Esophagus squamous epithelium (tissue), 5 donors: ENCODE measurements around the gene GAB2. TPM values are rescaled to one million over a fixed set of nuclear protein-coding genes. Genes with fewer than 3 reads are reported as not detected.

Source experiments
- DNase-seq: peaks from one replicate; lab custom pipeline; 2025; lab: John Stamatoyannopoulos, UW
- H3K27ac ChIP-seq, 4 donors: fragments of 200-600 bp; sonication (generic); one replicate each; pipeline ENCODE4 v1.5.1; 2016 to 2019; ENCODE audit warnings: mild to moderate bottlenecking in 1 of 4
- H3K27me3 ChIP-seq, 4 donors: fragments of 200-600 bp; sonication (generic); 1 replicate in 3 of 4; 2 replicates in 1 of 4; pipeline versions ENCODE4 v1.5.1 to v1.6.0; 2017 to 2021; ENCODE audit warnings: antibody characterized with exemption in 1 of 4
- H3K36me3 ChIP-seq, 3 donors: fragments of 200-600 bp; sonication (generic); one replicate each; pipeline ENCODE4 v1.5.1; 2016 to 2019
- H3K4me1 ChIP-seq, 3 donors: fragments of 200-600 bp; sonication (generic); one replicate each; pipeline ENCODE4 v1.5.1; 2017 to 2019
- H3K4me3 ChIP-seq, 4 donors: fragments of 200-600 bp; sonication (generic); 1 replicate in 3 of 4; 2 replicates in 1 of 4; pipeline ENCODE4 v1.5.1; 2016 to 2019; ENCODE audit warnings: mild to moderate bottlenecking in 2 of 4, moderate library complexity in 1 of 4
- H3K9me3 ChIP-seq, 3 donors: fragments of 200-600 bp; sonication (generic); one replicate each; pipeline ENCODE4 v1.5.1; 2016 to 2019
- POLR2A ChIP-seq, 4 donors: fragments of 450-650 bp; IDR thresholded peaks; one replicate each; pipeline ENCODE4 v1.6.1; 2017; ENCODE audit warnings: antibody characterized with exemption in 4 of 4, mild to moderate bottlenecking in 4 of 4, moderate library complexity in 3 of 4
- WGBS, 2 donors: methylation state at CpG; one replicate each; pipeline ENCODE4 v1.1.5; 2018; 5-methylcytosine and 5-hydroxymethylcytosine counted together
- intact Hi-C: fragments of 100-400 bp; cut with DNase I; formaldehyde crosslinking; loops from one replicate; pipeline ENCODE4 v1.15.0; 2022
- total RNA-seq, 4 donors: library from RNA; depleted of rRNA; stranded (reverse); fragments of >200 nt; gene quantifications; one replicate each; pipeline ENCODE4 v1.1.0, GENCODE V29; 2016
- TF ChIP-seq, protein P1 (sequence below), 6 experiments: fragments of 450-650 bp in 4 of 6; fragments of 200-600 bp in 2 of 6; sonication (generic) in 2 of 6; IDR thresholded peaks; one replicate each; pipeline ENCODE4 v1.5.1; 2016 to 2019; ENCODE audit warnings: antibody characterized with exemption in 6 of 6, mild to moderate bottlenecking in 4 of 6, moderate library complexity in 4 of 6
- donor health status: DM: yes; HTN: yes; CAD: no.

The GAB2 gene
- total RNA-seq, 4 donors from 2014 or later: 4.6 to 23.7 (median 11.2) TPM

- peaks cover 0 to 2% (median 0%) of the 10 kb centered on the region in 3 donors for H3K4me1 ChIP-seq
- H3K36me3 ChIP-seq: no peaks in the 10 kb centered on the region
- DNase-seq: no peak
- intact Hi-C loops: no loop called here
- WGBS, 2 donors: 82 to 83% methylated on average over 6 of the region's 6 CpGs
- H3K9me3 ChIP-seq: no peaks in the 10 kb centered on the region
- H3K27ac ChIP-seq: peak overlapping the region in 1 of 4 donors; percentile 29
- H3K27me3 ChIP-seq: no peaks in the 10 kb centered on the region
- no peak for TF ChIP-seq POLR2A (IDR thresholded peaks at IDR 0.05)
- TF ChIP-seq, protein P1, sequence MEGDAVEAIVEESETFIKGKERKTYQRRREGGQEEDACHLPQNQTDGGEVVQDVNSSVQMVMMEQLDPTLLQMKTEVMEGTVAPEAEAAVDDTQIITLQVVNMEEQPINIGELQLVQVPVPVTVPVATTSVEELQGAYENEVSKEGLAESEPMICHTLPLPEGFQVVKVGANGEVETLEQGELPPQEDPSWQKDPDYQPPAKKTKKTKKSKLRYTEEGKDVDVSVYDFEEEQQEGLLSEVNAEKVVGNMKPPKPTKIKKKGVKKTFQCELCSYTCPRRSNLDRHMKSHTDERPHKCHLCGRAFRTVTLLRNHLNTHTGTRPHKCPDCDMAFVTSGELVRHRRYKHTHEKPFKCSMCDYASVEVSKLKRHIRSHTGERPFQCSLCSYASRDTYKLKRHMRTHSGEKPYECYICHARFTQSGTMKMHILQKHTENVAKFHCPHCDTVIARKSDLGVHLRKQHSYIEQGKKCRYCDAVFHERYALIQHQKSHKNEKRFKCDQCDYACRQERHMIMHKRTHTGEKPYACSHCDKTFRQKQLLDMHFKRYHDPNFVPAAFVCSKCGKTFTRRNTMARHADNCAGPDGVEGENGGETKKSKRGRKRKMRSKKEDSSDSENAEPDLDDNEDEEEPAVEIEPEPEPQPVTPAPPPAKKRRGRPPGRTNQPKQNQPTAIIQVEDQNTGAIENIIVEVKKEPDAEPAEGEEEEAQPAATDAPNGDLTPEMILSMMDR (IDR thresholded peaks at IDR 0.05): no peak
- no peak overlapping the region for H3K4me3 ChIP-seq
These were observed 127.1 kb downstream of the GAB2 start for GRCh38 chr11:78290293-78291176.

DNA sequence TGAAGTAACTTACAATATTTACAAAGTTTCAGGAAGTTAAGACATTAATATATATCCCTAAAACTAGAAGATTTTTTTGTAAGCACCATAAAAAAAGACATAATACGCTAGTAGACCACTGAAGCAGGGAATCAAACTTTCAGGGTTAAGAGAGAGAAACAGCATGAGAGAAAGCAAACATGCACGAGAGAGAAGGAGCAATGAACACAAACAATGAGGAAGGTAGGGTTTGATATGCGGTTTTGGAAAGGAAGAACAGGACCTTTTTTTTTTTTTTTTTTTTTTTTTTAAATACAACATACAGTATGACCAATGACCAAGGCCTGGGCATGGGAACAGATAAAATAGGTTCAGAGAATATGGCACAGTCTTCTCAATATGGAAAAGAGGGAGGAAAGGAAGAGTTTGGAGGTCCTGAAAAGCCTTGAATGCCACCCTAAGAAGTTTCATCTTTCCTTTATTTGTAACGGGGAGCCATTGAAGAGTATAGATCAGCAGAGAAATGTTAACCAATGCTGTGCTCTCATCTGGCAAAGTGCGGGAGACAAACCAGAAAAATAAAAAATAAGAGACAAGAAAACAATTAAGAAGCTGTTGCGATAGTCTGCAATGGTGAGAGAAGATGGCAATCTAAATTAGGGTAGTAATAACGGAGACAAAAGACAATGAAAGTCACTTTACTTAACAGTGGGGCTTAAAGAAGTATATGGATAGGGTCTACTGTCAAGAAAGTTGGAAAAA lies 127.9 kb downstream of the GAB2 start:
- no peaks in the 10 kb centered on the region for H3K9me3 ChIP-seq
- WGBS, 2 donors: 69 to 75% methylated on average over 7 of the region's 7 CpGs
- intact Hi-C loops: no loop called here
- no peaks in the 10 kb centered on the region for H3K36me3 ChIP-seq
- no peak overlapping the region for H3K4me3 ChIP-seq
- DNase-seq: no peak
- H3K4me1 ChIP-seq: peaks cover 0 to 2% (median 0%) of the 10 kb centered on the region in 3 donors
- TF ChIP-seq, protein P1 (IDR thresholded peaks at IDR 0.05): no peak
- no peak for TF ChIP-seq POLR2A (IDR thresholded peaks at IDR 0.05)
- peak overlapping the region in 1 of 4 donors; percentile 25 for H3K27ac ChIP-seq
- no peaks in the 10 kb centered on the region for H3K27me3 ChIP-seq

DNA sequence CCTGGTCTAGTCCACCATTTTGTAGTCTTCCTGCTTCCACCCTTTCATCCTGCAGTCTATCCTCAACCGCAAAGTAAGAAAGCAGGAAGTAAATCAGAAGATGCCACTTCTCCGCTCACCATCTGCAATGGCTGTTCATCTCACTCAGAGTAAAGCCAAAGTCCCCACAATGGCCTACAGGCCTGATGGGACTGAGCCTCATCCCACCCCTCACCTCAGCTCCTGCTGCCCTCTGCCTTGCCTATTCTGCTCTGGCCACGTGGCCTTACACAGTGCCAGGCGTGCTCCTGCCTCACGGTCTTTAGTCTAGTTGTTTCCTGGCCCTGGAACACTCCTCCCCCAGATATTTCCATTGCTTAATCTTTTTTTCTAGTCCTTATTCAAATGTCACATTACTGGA lies 133.4 kb downstream of the GAB2 start:
- peaks cover 0 to 9% (median 0%) of the 10 kb centered on the region in 3 donors for H3K36me3 ChIP-seq
- intact Hi-C loops: no loop called here
- no peak overlapping the region for H3K4me3 ChIP-seq
- TF ChIP-seq, protein P1 (IDR thresholded peaks at IDR 0.05): no peak
- no peak for TF ChIP-seq POLR2A (IDR thresholded peaks at IDR 0.05)
- no peak for DNase-seq
- H3K27ac ChIP-seq: no peak overlapping the region
- no peaks in the 10 kb centered on the region for H3K9me3 ChIP-seq
- no peaks in the 10 kb centered on the region for H3K27me3 ChIP-seq
- no peaks in the 10 kb centered on the region for H3K4me1 ChIP-seq
- 89 to 91% methylated on average over 5 of the region's 5 CpGs for WGBS, 2 donors

DNA sequence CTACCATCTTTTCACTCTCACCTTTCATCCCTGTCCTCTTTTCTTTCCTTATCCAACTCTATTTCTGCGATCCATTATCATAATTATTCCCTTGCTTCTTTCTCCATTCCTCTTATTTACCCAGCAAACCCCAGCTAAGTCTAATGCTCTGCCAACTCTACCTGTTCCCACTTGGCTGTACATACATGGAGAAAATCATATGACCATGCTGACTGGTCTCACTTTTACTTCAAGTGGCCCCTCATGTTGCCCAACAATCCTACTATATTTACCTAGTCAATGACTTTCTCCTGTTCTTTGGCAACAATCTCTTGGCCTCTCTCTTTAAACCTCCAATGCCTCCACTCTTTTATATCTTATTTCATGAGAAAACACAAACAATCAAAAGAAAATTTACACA lies 134.8 kb downstream of the GAB2 start:
- no peaks in the 10 kb centered on the region for H3K4me1 ChIP-seq
- no peaks in the 10 kb centered on the region for H3K27me3 ChIP-seq
- WGBS, 2 donors: 88 to 92% methylated on average over 1 of the region's 1 CpG
- intact Hi-C loops: no loop called here
- no peak overlapping the region for H3K4me3 ChIP-seq
- no peak overlapping the region for H3K27ac ChIP-seq
- TF ChIP-seq POLR2A (IDR thresholded peaks at IDR 0.05): no peak
- TF ChIP-seq, protein P1 (IDR thresholded peaks at IDR 0.05): no peak
- H3K9me3 ChIP-seq: no peaks in the 10 kb centered on the region
- no peak for DNase-seq
- H3K36me3 ChIP-seq: peaks cover 0 to 9% (median 0%) of the 10 kb centered on the region in 3 donors

DNA sequence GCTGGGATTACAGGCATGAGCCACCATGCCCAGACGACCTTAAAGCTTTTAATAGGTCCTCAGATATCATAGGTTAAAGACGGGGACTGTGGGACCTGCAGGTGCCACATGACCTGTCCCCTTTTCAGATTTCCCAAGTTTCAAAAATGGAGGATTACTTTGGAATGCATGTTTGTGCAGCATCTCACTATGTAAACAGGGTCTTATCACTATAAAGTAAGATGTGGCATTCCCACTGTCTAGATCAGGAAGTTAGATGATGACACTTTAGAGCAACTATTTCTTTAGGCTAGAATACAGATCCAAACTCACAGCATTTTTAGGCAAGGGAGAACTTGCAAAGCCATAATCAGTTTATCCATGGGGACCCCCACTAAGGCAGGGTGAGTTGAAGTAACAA lies 136.1 kb downstream of the GAB2 start:
- H3K27me3 ChIP-seq: no peaks in the 10 kb centered on the region
- H3K27ac ChIP-seq: no peak overlapping the region
- no peak overlapping the region for H3K4me3 ChIP-seq
- peaks cover 0 to 9% (median 0%) of the 10 kb centered on the region in 3 donors for H3K36me3 ChIP-seq
- H3K9me3 ChIP-seq: no peaks in the 10 kb centered on the region
- H3K4me1 ChIP-seq: no peaks in the 10 kb centered on the region
- intact Hi-C loops: no loop called here
- DNase-seq: no peak
- 88 to 100% methylated on average over 2 of the region's 2 CpGs for WGBS, 2 donors
- TF ChIP-seq, protein P1 (IDR thresholded peaks at IDR 0.05): no peak
- TF ChIP-seq POLR2A (IDR thresholded peaks at IDR 0.05): no peak
